K562 (cell line): ENCODE results near the gene UBE2E2. TPM values are rescaled to one million over a fixed set of nuclear protein-coding genes. Genes with fewer than 3 reads are reported as not detected.

Experiments used
- ATAC-seq: fragments of 200-7000 bp; cut with Tn5 transposase; 3 replicates; pipeline ENCODE4 v1.9.1; 2020; ENCODE audit warnings: moderate library complexity
- BruUV-seq: library from RNA; stranded (reverse); fragments of 400-500 nt; replicated peaks from 2 replicates; lab custom pipeline; 2021; lab: Mats Ljungman, UMichigan
- CTCF ChIA-PET: fragments of 300-600 bp; formaldehyde crosslinking; extraction: SDS; loops from one replicate; lab custom pipeline; 2021; ENCODE audit warnings: low intra/inter-chr PET ratio; lab: Yijun Ruan, JAX
- POLR2A ChIA-PET: fragments of 300-600, 350-650 bp; sonication (Branson Sonifier 250); formaldehyde crosslinking; extraction: SDS; loops from one replicate; lab custom pipeline; 2021; ENCODE audit warnings: antibody characterized with exemption, inconsistent platforms; lab: Yijun Ruan, JAX
- DNase-seq, 4 experiments: peaks; one replicate each; pipeline versions ENCODE4 v3.0.0 to v3.0.0-alpha.2; 2011 to 2018; ENCODE audit warnings: low spot score in 3 of 4, mixed read lengths in 3 of 4; ENCODE audit errors: extremely low read depth in 1 of 4
- FAIRE-seq: peaks from 2 replicates; lab custom pipeline; 2011; peaks lifted over from hg19 to GRCh38; lab: Jason Lieb, UNC
- H2AFZ ChIP-seq: 2 replicates; pipeline ENCODE4 v1.6.0; 2011; ENCODE audit warnings: low read depth, low read length, control low read depth, inconsistent platforms
- H3K27ac ChIP-seq: fragments of 200-600 bp; 3 replicates; pipeline ENCODE4 v1.8.0; 2011; ENCODE audit warnings: low read depth, mild to moderate bottlenecking, control low read depth, inconsistent platforms, low read length, moderate library complexity, mixed read lengths; ENCODE audit errors: extremely low read depth
- H3K27me3 ChIP-seq, 2 experiments: fragments of 300-600 bp in 1 of 2; 2 replicates in 1 of 2; 3 replicates in 1 of 2; pipeline versions ENCODE4 v1.6.0 to v1.8.0; 2011; ENCODE audit warnings: inconsistent platforms in 2 of 2, low read length in 2 of 2, mild to moderate bottlenecking in 1 of 2, mixed read lengths in 1 of 2, moderate library complexity in 1 of 2; ENCODE audit not compliant: control insufficient read depth in 2 of 2, insufficient read depth in 2 of 2
- H3K36me3 ChIP-seq: fragments of 300-600 bp; 3 replicates; pipeline ENCODE4 v1.8.0; 2011; ENCODE audit warnings: mild to moderate bottlenecking, low read length, inconsistent platforms; ENCODE audit not compliant: control insufficient read depth, insufficient read depth
- H3K4me1 ChIP-seq, 2 experiments: fragments of 200-600 bp in 1 of 2; replicated peaks in 1 of 2; 2 replicates in 1 of 2; 3 replicates in 1 of 2; pipeline versions ENCODE4 v1.5.1 to v1.8.0; 2011; ENCODE audit warnings: inconsistent platforms in 2 of 2, low read length in 2 of 2, mild to moderate bottlenecking in 1 of 2, mixed read lengths in 1 of 2, moderate library complexity in 1 of 2; ENCODE audit not compliant: control insufficient read depth in 2 of 2, insufficient read depth in 2 of 2
- H3K4me2 ChIP-seq: 2 replicates; pipeline ENCODE4 v1.6.1; 2011; ENCODE audit warnings: low read length, control low read depth, inconsistent platforms, mixed read lengths; ENCODE audit not compliant: insufficient read depth
- H3K4me3 ChIP-seq: fragments of 200-600 bp; sonication (generic), shearing (Covaris generic); 2 replicates; pipeline ENCODE4 v1.5.1; 2016; ENCODE audit warnings: control low read depth, inconsistent platforms
- H3K79me2 ChIP-seq: fragments of 200-600 bp; 3 replicates; pipeline ENCODE4 v1.8.0; 2011; ENCODE audit warnings: low read length, inconsistent platforms; ENCODE audit not compliant: control insufficient read depth, insufficient read depth
- H3K9ac ChIP-seq, 2 experiments: 2 replicates each; pipeline versions ENCODE4 v1.6.0 to v1.6.1; 2011; ENCODE audit warnings: low read depth in 2 of 2, low read length in 2 of 2, control low read depth in 1 of 2, inconsistent platforms in 1 of 2, mild to moderate bottlenecking in 1 of 2, mixed read lengths in 1 of 2; ENCODE audit not compliant: insufficient read depth in 1 of 2
- H3K9me1 ChIP-seq: one replicate; pipeline ENCODE4 v1.6.0; 2011; ENCODE audit warnings: inconsistent platforms, mild to moderate bottlenecking, low read length, moderate library complexity; ENCODE audit not compliant: control insufficient read depth, insufficient read depth
- H3K9me3 ChIP-seq: replicated peaks from 2 replicates; pipeline ENCODE4 v1.5.1; 2011; ENCODE audit warnings: low read depth, low read length, inconsistent platforms; ENCODE audit not compliant: control insufficient read depth, insufficient read depth
- H4K20me1 ChIP-seq: replicated peaks from 2 replicates; pipeline ENCODE4 v1.6.1; 2011; ENCODE audit warnings: low read length, inconsistent platforms, mixed read lengths; ENCODE audit not compliant: control insufficient read depth, insufficient read depth
- BACH1 ChIP-seq: fragments of 200-800 bp; sonication (Bioruptor generic); IDR thresholded peaks from 2 replicates; pipeline ENCODE4 v1.6.1; 2016; ENCODE audit warnings: missing genetic modification characterization, missing compliant biosample characterization
- BRCA1 ChIP-seq, 2 experiments: fragments of 450-650 bp in 1 of 2; sonication (generic) in 1 of 2; formaldehyde crosslinking in 1 of 2; IDR thresholded peaks; 2 replicates each; pipeline versions ENCODE4 v1.5.0 to v1.6.1; 2017 to 2020; ENCODE audit warnings: mild to moderate bottlenecking in 1 of 2, missing genetic modification reagents in 1 of 2
- CUX1 ChIP-seq: fragments of 200-800 bp; sonication (Bioruptor generic); IDR thresholded peaks from 2 replicates; pipeline ENCODE4 v1.6.1; 2016; ENCODE audit warnings: missing genetic modification characterization, missing compliant biosample characterization
- ETS2 ChIP-seq: IDR thresholded peaks from 2 replicates; pipeline ENCODE4 v1.6.1; 2016; ENCODE audit warnings: borderline replicate concordance, missing genetic modification characterization, mild to moderate bottlenecking, moderate library complexity, missing compliant biosample characterization; ENCODE audit not compliant: poor library complexity, severe bottlenecking
- HCFC1 ChIP-seq: IDR thresholded peaks from 2 replicates; pipeline ENCODE4 v1.6.1; 2012; ENCODE audit warnings: low read depth, low read length, improper control_type of control experiment
- IRF9 ChIP-seq: fragments of 450-650 bp; IDR thresholded peaks from 2 replicates; pipeline ENCODE4 v1.6.1; 2016; ENCODE audit warnings: missing biosample characterization, missing genetic modification characterization
- KAT2B ChIP-seq: IDR thresholded peaks from one replicate; pipeline ENCODE4 v1.6.1; 2012; ENCODE audit warnings: low read depth, mild to moderate bottlenecking, control low read depth, inconsistent platforms, low read length, moderate library complexity
- KDM2B ChIP-seq: fragments of 250-450 bp; sonication (Bioruptor Pico); IDR thresholded peaks from 2 replicates; pipeline ENCODE4 v1.8.0; 2021; ENCODE audit warnings: mild to moderate bottlenecking, moderate library complexity
- MCM5 ChIP-seq: fragments of 450-650 bp; IDR thresholded peaks from 2 replicates; pipeline ENCODE4 v1.6.1; 2016; ENCODE audit warnings: low read depth
- MLLT1 ChIP-seq, 2 experiments: fragments of 450-650 bp; IDR thresholded peaks; 2 replicates each; pipeline ENCODE4 v1.6.1; 2016
- NCOA1 ChIP-seq: fragments of 450-650 bp; IDR thresholded peaks from 2 replicates; pipeline ENCODE4 v1.6.1; 2016; ENCODE audit warnings: low read depth
- NFIC ChIP-seq: fragments of 450-650 bp; IDR thresholded peaks from 2 replicates; pipeline ENCODE4 v1.6.1; 2017; ENCODE audit warnings: mild to moderate bottlenecking, inconsistent platforms
- NRF1 ChIP-seq, 2 experiments: fragments of 450-650 bp; IDR thresholded peaks in 1 of 2; conservative IDR thresholded peaks in 1 of 2; 2 replicates each; pipeline ENCODE4 v1.6.1; 2014; ENCODE audit warnings: mild to moderate bottlenecking in 2 of 2
- SMAD2 ChIP-seq: fragments of 150-350 bp; IDR thresholded peaks from 2 replicates; pipeline ENCODE4 v1.6.1; 2014; ENCODE audit warnings: low read depth, mild to moderate bottlenecking, low read length
- SMARCA5 ChIP-seq: fragments of 450-650 bp; IDR thresholded peaks from 2 replicates; pipeline ENCODE4 v1.6.1; 2016
- ZZZ3 ChIP-seq: fragments of 450-650 bp; IDR thresholded peaks from 2 replicates; pipeline ENCODE4 v1.6.1; 2016; ENCODE audit warnings: antibody characterized with exemption, mild to moderate bottlenecking, moderate library complexity
- WGBS: fragments of 100-300 bp; shearing (Covaris generic); methylation state at CpG from one replicate; pipeline ENCODE4 v1.1.6; 2016; ENCODE audit warnings: low coverage, mixed read lengths; ENCODE audit not compliant: insufficient coverage; ENCODE audit errors: missing lambda C conversion rate; 5-methylcytosine and 5-hydroxymethylcytosine counted together
- in situ Hi-C: fragments of 300-500 bp; cut with MboI; formaldehyde crosslinking; loops from 4 replicates; pipeline ENCODE4 v1.15.0; 2018; ENCODE audit warnings: inconsistent platforms, mixed read lengths
- intact Hi-C: fragments of 100-400 bp; cut with micrococcal nuclease; formaldehyde crosslinking; loops from 2 replicates; pipeline ENCODE4 v1.14.2; 2022
- polyA plus RNA-seq, 8 experiments: library from polyadenylated mRNA; depleted of rRNA in 4 of 8; stranded (reverse) in 5 of 8; unstranded in 3 of 8; fragments of >200 nt; fragmentation: Nextera tagmentation in 2 of 8; fragmentation: Illumina TruSeq in 1 of 8; extraction: Ambion mirVana in 2 of 8; extraction: Trizol in 1 of 8; gene quantifications; 2 replicates each; pipeline versions ENCODE4 v1.2.1 to v1.2.3, GENCODE V29; 2011 to 2014; ENCODE audit warnings: inconsistent platforms in 1 of 8, missing spikeins in 1 of 8
- total RNA-seq, 7 experiments: library from RNA; depleted of rRNA in 6 of 7; stranded (reverse); fragments of >200 nt in 6 of 7; fragmentation: Illumina TruSeq in 2 of 7; extraction: Trizol in 2 of 7; gene quantifications; 2 replicates each; pipeline versions ENCODE4 v1.2.1 to v1.2.3, GENCODE V29; 2011 to 2021; ENCODE audit warnings: low replicate concordance in 1 of 7

The UBE2E2 gene
- total and polyA plus RNA-seq, 9 of the 15 experiments (the other 6 are each of a cell fraction or from before 2014, with no cell fraction given), result 0.22 to 5.1 (median 1.9) TPM

- DNase-seq, result no peak
- Histone ChIP-seq H3K9ac (no peak overlapping the region), H3K9me3 (peaks cover 3% of the 10 kb centered on the region), H3K79me2 (no peaks in the 10 kb centered on the region), H3K27ac (no peak overlapping the region), H3K4me1 (no peaks in the 10 kb centered on the region), H3K4me3 (no peak overlapping the region), H2AFZ (no peak overlapping the region), H3K4me2 (no peak overlapping the region), H3K9me1 (no peaks in the 10 kb centered on the region), H3K27me3 (no peaks in the 10 kb centered on the region), H4K20me1 (no peaks in the 10 kb centered on the region), H3K36me3 (no peaks in the 10 kb centered on the region)
- WGBS, result 0% methylated on average over 3 of the region's 3 CpGs
- intact Hi-C loops (no loop called here), in situ Hi-C loops (no loop called here)
- no peak for ATAC-seq
- BruUV-seq, result no TSS peak
- no peak for FAIRE-seq
- ChIA-PET POLR2A (no interaction called here), CTCF (no interaction called here)
- TF ChIP-seq BACH1 (tag) (no peak), ZZZ3 (no peak), KDM2B (CRISPR knock-in tag) (no peak), ETS2 (tag) (no peak), MCM5 (no peak), KAT2B (no peak), MLLT1 (IDR thresholded peaks at IDR 0.05) (no peak), IRF9 (tag) (no peak), CUX1 (CRISPR knock-in tag) (no peak), SMARCA5 (no peak), HCFC1 (no peak), BRCA1 (IDR thresholded peaks at IDR 0.05) (no peak), BRCA1 (CRISPR knock-in tag; IDR thresholded peaks at IDR 0.05) (no peak), NCOA1 (no peak), NRF1 (conservative IDR thresholded peaks at IDR 0.05 in 1 of 2, IDR thresholded peaks at IDR 0.05 in 1 of 2) (no peak), NFIC (no peak), SMAD2 (no peak)
These were observed 28.6 kb upstream of the UBE2E2 start for GRCh38 chr3:23174426-23175039.
